ENCODE data around the gene TSPYL4.

The TSPYL4 gene

GRCh38 chr6:116268589-116269293, 14.9 kb upstream of the TSPYL4 start:
- peak; percentile 40 for DNase-seq (ENCODE audit: low spot score)

- no peak for DNase-seq (ENCODE audit: low spot score)
These were observed 14.1 kb upstream of the TSPYL4 start for GRCh38 chr6:116267836-116268588.

- no peak for DNase-seq (ENCODE audit: low spot score)
These were observed 12.9 kb upstream of the TSPYL4 start for GRCh38 chr6:116266803-116267202.

GRCh38 chr6:116265041-116265829, 11.4 kb upstream of the TSPYL4 start:
- DNase-seq (ENCODE audit: low spot score) = no peak

GRCh38 chr6:116263353-116263752, 9.5 kb upstream of the TSPYL4 start:
- DNase-seq (ENCODE audit: low spot score) = no peak

- DNase-seq (ENCODE audit: low spot score) = no peak
These were observed 4.6 kb upstream of the TSPYL4 start for GRCh38 chr6:116258520-116258919.

- no peak for DNase-seq (ENCODE audit: low spot score)
These were observed 2.8 kb upstream of the TSPYL4 start for GRCh38 chr6:116256694-116257093.

GRCh38 chr6:116255246-116255800, 1.4 kb upstream of the TSPYL4 start:
- no peak for DNase-seq (ENCODE audit: low spot score)

- no peak for DNase-seq (ENCODE audit: low spot score)
These were observed 602 bp upstream of the TSPYL4 start for GRCh38 chr6:116254297-116255056.

GRCh38 chr6:116253188-116253504, 729 bp downstream of the TSPYL4 start:
- DNase-seq (ENCODE audit: low spot score) = no peak

- no peak for DNase-seq (ENCODE audit: low spot score)
These were observed 2.1 kb downstream of the TSPYL4 start for GRCh38 chr6:116251568-116252384.

GRCh38 chr6:116248577-116248976, 5.3 kb downstream of the TSPYL4 start:
- no peak for DNase-seq (ENCODE audit: low spot score)

GRCh38 chr6:116247285-116247684, 6.6 kb downstream of the TSPYL4 start:
- DNase-seq (ENCODE audit: low spot score) = no peak

- DNase-seq (ENCODE audit: low spot score) = no peak
These were observed 7.8 kb downstream of the TSPYL4 start for GRCh38 chr6:116246089-116246488.

GRCh38 chr6:116244284-116244683, 9.6 kb downstream of the TSPYL4 start:
- no peak for DNase-seq (ENCODE audit: low spot score)

GRCh38 chr6:116239856-116240255, 14.0 kb downstream of the TSPYL4 start:
- no peak for DNase-seq (ENCODE audit: low spot score)

GRCh38 chr6:116239256-116239655, 14.6 kb downstream of the TSPYL4 start:
- no peak for DNase-seq (ENCODE audit: low spot score)

GRCh38 chr6:116238083-116238482, 15.8 kb downstream of the TSPYL4 start:
- DNase-seq (ENCODE audit: low spot score) = no peak

GRCh38 chr6:116234689-116235088, 19.2 kb downstream of the TSPYL4 start:
- no peak for DNase-seq (ENCODE audit: low spot score)

- no peak for DNase-seq (ENCODE audit: low spot score)
These were observed 24.5 kb downstream of the TSPYL4 start for GRCh38 chr6:116229287-116229913.

- no peak for DNase-seq (ENCODE audit: low spot score)
These were observed 30.5 kb downstream of the TSPYL4 start for GRCh38 chr6:116223355-116223754.

All from CD4-positive, alpha-beta T cell treated with Interleukin-6 at 100 ng/mL for 8 hours (primary cell).